Measurements from ENCODE around the gene GPR149.

GPR149 gene

GRCh38 chr3:154314152-154314551, 115.8 kb downstream of the GPR149 start:
- no peaks in the 10 kb centered on the region for H3K9me3 ChIP-seq (ENCODE audit: control insufficient read depth in 5 of 5, low read length in 5 of 5)
- no peak overlapping the region for H3K27ac ChIP-seq (ENCODE audit: low read depth, low read length)
- no peak overlapping the region for H3K4me3 ChIP-seq (ENCODE audit: low read depth in 1 of 5, low read length in 5 of 5)
- H3K4me1 ChIP-seq (ENCODE audit: control insufficient read depth in 5 of 5, insufficient read depth in 5 of 5, low read length in 5 of 5): peaks cover 0 to 11% (median 8%) of the 10 kb centered on the region in 5 donors
- H3K9ac ChIP-seq (ENCODE audit: low read length in 5 of 5): no peak overlapping the region
- H3K36me3 ChIP-seq (ENCODE audit: control insufficient read depth in 5 of 5, insufficient read depth in 5 of 5, low read length in 5 of 5): peaks cover 10 to 35% (median 25%) of the 10 kb centered on the region in 5 donors
- H3K27me3 ChIP-seq (ENCODE audit: control insufficient read depth in 5 of 5, insufficient read depth in 4 of 5, low read length in 5 of 5): no peaks in the 10 kb centered on the region

- Histone ChIP-seq H3K36me3 (ENCODE audit: control insufficient read depth in 5 of 5, insufficient read depth in 5 of 5, low read length in 5 of 5) (peaks cover 17 to 59% (median 36%) of the 10 kb centered on the region in 5 donors), H3K9me3 (ENCODE audit: control insufficient read depth in 5 of 5, low read length in 5 of 5) (no peaks in the 10 kb centered on the region), H3K27me3 (ENCODE audit: control insufficient read depth in 5 of 5, insufficient read depth in 4 of 5, low read length in 5 of 5) (no peaks in the 10 kb centered on the region), H3K4me1 (ENCODE audit: control insufficient read depth in 5 of 5, insufficient read depth in 5 of 5, low read length in 5 of 5) (no peaks in the 10 kb centered on the region), H3K27ac (ENCODE audit: low read depth, low read length) (no peak overlapping the region), H3K4me3 (ENCODE audit: low read depth in 1 of 5, low read length in 5 of 5) (no peak overlapping the region), H3K9ac (ENCODE audit: low read length in 5 of 5) (no peak overlapping the region)
These were observed 119.2 kb downstream of the GPR149 start for GRCh38 chr3:154310840-154311239.

GRCh38 chr3:154307363-154307762, 122.6 kb downstream of the GPR149 start:
- Histone ChIP-seq H3K9me3 (ENCODE audit: control insufficient read depth in 5 of 5, low read length in 5 of 5) (no peaks in the 10 kb centered on the region), H3K36me3 (ENCODE audit: control insufficient read depth in 5 of 5, insufficient read depth in 5 of 5, low read length in 5 of 5) (peaks cover 36 to 62% (median 43%) of the 10 kb centered on the region in 5 donors), H3K27me3 (ENCODE audit: control insufficient read depth in 5 of 5, insufficient read depth in 4 of 5, low read length in 5 of 5) (no peaks in the 10 kb centered on the region), H3K27ac (ENCODE audit: low read depth, low read length) (no peak overlapping the region), H3K4me3 (ENCODE audit: low read depth in 1 of 5, low read length in 5 of 5) (no peak overlapping the region), H3K4me1 (ENCODE audit: control insufficient read depth in 5 of 5, insufficient read depth in 5 of 5, low read length in 5 of 5) (no peaks in the 10 kb centered on the region), H3K9ac (ENCODE audit: low read length in 5 of 5) (no peak overlapping the region)

- Histone ChIP-seq H3K36me3 (ENCODE audit: control insufficient read depth in 5 of 5, insufficient read depth in 5 of 5, low read length in 5 of 5) (peaks cover 54 to 74% (median 64%) of the 10 kb centered on the region in 5 donors), H3K9me3 (ENCODE audit: control insufficient read depth in 5 of 5, low read length in 5 of 5) (no peaks in the 10 kb centered on the region), H3K4me1 (ENCODE audit: control insufficient read depth in 5 of 5, insufficient read depth in 5 of 5, low read length in 5 of 5) (no peaks in the 10 kb centered on the region)
These were observed 125.1 kb downstream of the GPR149 start for GRCh38 chr3:154304936-154305335.

GRCh38 chr3:154304116-154304786, 125.7 kb downstream of the GPR149 start:
- Histone ChIP-seq H3K4me1 (ENCODE audit: control insufficient read depth in 5 of 5, insufficient read depth in 5 of 5, low read length in 5 of 5) (no peaks in the 10 kb centered on the region), H3K27ac (ENCODE audit: low read depth, low read length) (no peak overlapping the region), H3K9me3 (ENCODE audit: control insufficient read depth in 5 of 5, low read length in 5 of 5) (no peaks in the 10 kb centered on the region), H3K36me3 (ENCODE audit: control insufficient read depth in 5 of 5, insufficient read depth in 5 of 5, low read length in 5 of 5) (peaks cover 61 to 74% (median 65%) of the 10 kb centered on the region in 5 donors), H3K27me3 (ENCODE audit: control insufficient read depth in 5 of 5, insufficient read depth in 4 of 5, low read length in 5 of 5) (no peaks in the 10 kb centered on the region), H3K4me3 (ENCODE audit: low read depth in 1 of 5, low read length in 5 of 5) (no peak overlapping the region), H3K9ac (ENCODE audit: low read length in 5 of 5) (no peak overlapping the region)

More at GRCh38 chr3:154304936-154305335, 125.1 kb downstream of the GPR149 start:
- H3K4me3 ChIP-seq (ENCODE audit: low read depth in 1 of 5, low read length in 5 of 5): no peak overlapping the region
- H3K27me3 ChIP-seq (ENCODE audit: control insufficient read depth in 5 of 5, insufficient read depth in 4 of 5, low read length in 5 of 5): no peaks in the 10 kb centered on the region
- H3K9ac ChIP-seq (ENCODE audit: low read length in 5 of 5): no peak overlapping the region
- no peak overlapping the region for H3K27ac ChIP-seq (ENCODE audit: low read depth, low read length)

GRCh38 chr3:154301561-154301960, 128.4 kb downstream of the GPR149 start:
- peaks cover 58 to 72% (median 62%) of the 10 kb centered on the region in 5 donors for H3K36me3 ChIP-seq (ENCODE audit: control insufficient read depth in 5 of 5, insufficient read depth in 5 of 5, low read length in 5 of 5)
- peaks cover 0 to 3% (median 0%) of the 10 kb centered on the region in 5 donors for H3K4me1 ChIP-seq (ENCODE audit: control insufficient read depth in 5 of 5, insufficient read depth in 5 of 5, low read length in 5 of 5)
- H3K27ac ChIP-seq (ENCODE audit: low read depth, low read length): no peak overlapping the region
- no peaks in the 10 kb centered on the region for H3K9me3 ChIP-seq (ENCODE audit: control insufficient read depth in 5 of 5, low read length in 5 of 5)
- H3K27me3 ChIP-seq (ENCODE audit: control insufficient read depth in 5 of 5, insufficient read depth in 4 of 5, low read length in 5 of 5): no peaks in the 10 kb centered on the region
- no peak overlapping the region for H3K4me3 ChIP-seq (ENCODE audit: low read depth in 1 of 5, low read length in 5 of 5)
- no peak overlapping the region for H3K9ac ChIP-seq (ENCODE audit: low read length in 5 of 5)

GRCh38 chr3:154294016-154294415, 136.0 kb downstream of the GPR149 start:
- no peak overlapping the region for H3K27ac ChIP-seq (ENCODE audit: low read depth, low read length)
- no peak overlapping the region for H3K4me3 ChIP-seq (ENCODE audit: low read depth in 1 of 5, low read length in 5 of 5)
- H3K27me3 ChIP-seq (ENCODE audit: control insufficient read depth in 5 of 5, insufficient read depth in 4 of 5, low read length in 5 of 5): no peaks in the 10 kb centered on the region
- no peaks in the 10 kb centered on the region for H3K9me3 ChIP-seq (ENCODE audit: control insufficient read depth in 5 of 5, low read length in 5 of 5)
- H3K4me1 ChIP-seq (ENCODE audit: control insufficient read depth in 5 of 5, insufficient read depth in 5 of 5, low read length in 5 of 5): peaks cover 0 to 4% (median 0%) of the 10 kb centered on the region in 5 donors
- peak overlapping the region in 1 of 5 donors; percentile 0 for H3K9ac ChIP-seq (ENCODE audit: low read length in 5 of 5)
- H3K36me3 ChIP-seq (ENCODE audit: control insufficient read depth in 5 of 5, insufficient read depth in 5 of 5, low read length in 5 of 5): peaks cover 49 to 65% (median 55%) of the 10 kb centered on the region in 5 donors

- Histone ChIP-seq H3K36me3 (ENCODE audit: control insufficient read depth in 5 of 5, insufficient read depth in 5 of 5, low read length in 5 of 5) (peaks cover 64 to 71% (median 68%) of the 10 kb centered on the region in 5 donors), H3K27me3 (ENCODE audit: control insufficient read depth in 5 of 5, insufficient read depth in 4 of 5, low read length in 5 of 5) (no peaks in the 10 kb centered on the region), H3K9ac (ENCODE audit: low read length in 5 of 5) (no peak overlapping the region), H3K4me3 (ENCODE audit: low read depth in 1 of 5, low read length in 5 of 5) (no peak overlapping the region), H3K27ac (ENCODE audit: low read depth, low read length) (no peak overlapping the region), H3K4me1 (ENCODE audit: control insufficient read depth in 5 of 5, insufficient read depth in 5 of 5, low read length in 5 of 5) (no peaks in the 10 kb centered on the region), H3K9me3 (ENCODE audit: control insufficient read depth in 5 of 5, low read length in 5 of 5) (no peaks in the 10 kb centered on the region)
These were observed 139.8 kb downstream of the GPR149 start for GRCh38 chr3:154290187-154290586.
